Right lobe of liver (tissue), 6 donors: ENCODE measurements around the gene PTPN13. TPM values are rescaled to one million over a fixed set of nuclear protein-coding genes. Genes with fewer than 3 reads are reported as not detected.

Experiments used
- ATAC-seq, 4 donors: fragments of 200-7000 bp; cut with Tn5 transposase; one replicate each; pipeline ENCODE4 v1.9.1; 2020; ENCODE audit warnings: mild to moderate bottlenecking in 4 of 4, moderate library complexity in 4 of 4
- DNase-seq, 3 donors: peaks; one replicate each; pipeline ENCODE4 v3.0.0-alpha.2; 2020
- H3K27ac ChIP-seq, 3 donors: fragments of 200-600 bp; one replicate each; pipeline ENCODE4 v1.8.0; 2022
- H3K27me3 ChIP-seq, 2 donors: fragments of 200-600 bp; one replicate each; pipeline ENCODE4 v1.8.0; 2022
- H3K36me3 ChIP-seq, 4 donors: fragments of 200-600 bp; sonication (generic) in 1 of 4; one replicate each; pipeline versions ENCODE4 v1.5.1 to v1.8.0; 2017 to 2022; ENCODE audit warnings: control low read depth in 1 of 4
- H3K4me1 ChIP-seq, 4 donors: fragments of 200-600 bp; sonication (generic) in 1 of 4; one replicate each; pipeline versions ENCODE4 v1.5.1 to v1.8.0; 2017 to 2022; ENCODE audit warnings: control low read depth in 1 of 4
- H3K4me3 ChIP-seq, 3 donors: fragments of 200-600 bp; one replicate each; pipeline ENCODE4 v1.8.0; 2022
- H3K9me3 ChIP-seq, 4 donors: fragments of 200-600 bp; sonication (generic) in 1 of 4; one replicate each; pipeline versions ENCODE4 v1.5.1 to v1.8.0; 2017 to 2022; ENCODE audit warnings: control low read depth in 1 of 4
- POLR2A ChIP-seq: fragments of 450-650 bp; IDR thresholded peaks from one replicate; pipeline ENCODE4 v1.6.1; 2017; ENCODE audit warnings: antibody characterized with exemption, mild to moderate bottlenecking
- WGBS: methylation state at CpG from one replicate; pipeline ENCODE4 v1.1.6; 2018; ENCODE audit warnings: low coverage, low lambda C conversion rate; ENCODE audit not compliant: insufficient coverage; ENCODE audit errors: missing lambda C conversion rate; 5-methylcytosine and 5-hydroxymethylcytosine counted together
- intact Hi-C, 2 donors: fragments of 100-400 bp; cut with DNase I; formaldehyde crosslinking; loops; one replicate each; pipeline versions ENCODE4 v1.11.2 to v1.14.1; 2022
- total RNA-seq, 6 experiments: library from RNA; depleted of rRNA in 2 of 6; stranded (reverse); fragments of >200 nt in 2 of 6; fragmentation: NEBNext Ultra II Directional in 3 of 6; extraction: Animal tissue kit (Norgen Biotek cat#: 25700) in 3 of 6; gene quantifications; one replicate each; pipeline versions ENCODE4 v1.1.0 to v1.2.4, GENCODE V29; 2016 to 2023
- TF ChIP-seq, protein P1 (sequence below), 4 donors: fragments of 200-600 bp in 3 of 4; fragments of 450-650 bp in 1 of 4; IDR thresholded peaks; one replicate each; pipeline versions ENCODE4 v1.5.1 to v1.8.0; 2016 to 2022; ENCODE audit warnings: antibody characterized with exemption in 4 of 4, mild to moderate bottlenecking in 2 of 4
- donor health status: DM: no; HTN: yes; CAD: no.
- donor health status: DM: no; HTN: no; CAD: no.
- donor health status: DM: no; HTN: no; CAD: no.
- donor health status: DM: no; HTN: yes; CAD: no.
- donor health status: DM: no; HTN: yes; CAD: no.

The PTPN13 gene
- total RNA-seq, 6 experiments from 2014 or later = 0.73 to 2.2 (median 1.0) TPM

DNA sequence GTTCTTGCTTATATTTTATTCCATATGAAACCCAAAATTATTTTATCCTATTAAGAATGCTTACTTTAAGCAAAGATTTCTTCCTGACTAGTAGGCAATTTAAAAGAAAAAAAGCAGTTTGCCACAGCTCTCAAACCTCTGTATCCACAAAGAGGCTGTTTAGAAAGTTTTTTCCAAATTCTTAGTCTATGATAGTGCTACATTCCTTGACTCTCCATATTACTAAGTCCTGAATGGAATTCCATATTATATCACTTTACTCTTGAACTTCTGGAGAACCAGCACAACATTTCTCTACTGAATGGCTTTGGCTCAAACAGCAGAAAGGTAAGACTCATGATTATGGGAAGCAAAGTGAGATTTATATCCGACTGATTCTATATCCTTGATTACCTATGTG lies 246.7 kb downstream of the PTPN13 start:
- H3K9me3 ChIP-seq = no peaks in the 10 kb centered on the region

DNA sequence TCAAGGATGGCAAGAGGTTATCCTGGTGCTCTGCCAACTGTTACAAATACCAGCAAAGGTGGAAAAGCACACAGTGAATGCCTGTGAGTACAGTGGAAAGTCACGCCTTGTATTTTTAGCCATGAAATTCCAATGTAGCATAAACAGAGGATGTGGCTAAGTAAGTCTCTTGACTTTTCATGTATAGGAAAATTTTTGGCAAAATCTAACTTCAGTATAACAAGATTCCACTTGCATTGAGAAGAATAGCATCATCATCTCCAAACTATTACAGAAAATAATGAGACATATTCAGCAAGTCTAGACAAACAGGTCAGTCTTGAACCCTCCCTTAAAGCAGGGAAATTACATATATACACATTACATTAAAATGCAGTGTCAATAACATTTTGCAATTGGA lies 247.2 kb downstream of the PTPN13 start:
- Histone ChIP-seq H3K36me3 (no peaks in the 10 kb centered on the region), H3K4me1 (no peaks in the 10 kb centered on the region), H3K4me3 (no peak overlapping the region), H3K27ac (no peak overlapping the region), H3K9me3 (no peaks in the 10 kb centered on the region), H3K27me3 (no peaks in the 10 kb centered on the region)
- intact Hi-C loops = no loop called here
- DNase-seq (no peak), ATAC-seq (no peak)
- TF ChIP-seq, protein P1, sequence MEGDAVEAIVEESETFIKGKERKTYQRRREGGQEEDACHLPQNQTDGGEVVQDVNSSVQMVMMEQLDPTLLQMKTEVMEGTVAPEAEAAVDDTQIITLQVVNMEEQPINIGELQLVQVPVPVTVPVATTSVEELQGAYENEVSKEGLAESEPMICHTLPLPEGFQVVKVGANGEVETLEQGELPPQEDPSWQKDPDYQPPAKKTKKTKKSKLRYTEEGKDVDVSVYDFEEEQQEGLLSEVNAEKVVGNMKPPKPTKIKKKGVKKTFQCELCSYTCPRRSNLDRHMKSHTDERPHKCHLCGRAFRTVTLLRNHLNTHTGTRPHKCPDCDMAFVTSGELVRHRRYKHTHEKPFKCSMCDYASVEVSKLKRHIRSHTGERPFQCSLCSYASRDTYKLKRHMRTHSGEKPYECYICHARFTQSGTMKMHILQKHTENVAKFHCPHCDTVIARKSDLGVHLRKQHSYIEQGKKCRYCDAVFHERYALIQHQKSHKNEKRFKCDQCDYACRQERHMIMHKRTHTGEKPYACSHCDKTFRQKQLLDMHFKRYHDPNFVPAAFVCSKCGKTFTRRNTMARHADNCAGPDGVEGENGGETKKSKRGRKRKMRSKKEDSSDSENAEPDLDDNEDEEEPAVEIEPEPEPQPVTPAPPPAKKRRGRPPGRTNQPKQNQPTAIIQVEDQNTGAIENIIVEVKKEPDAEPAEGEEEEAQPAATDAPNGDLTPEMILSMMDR (IDR thresholded peaks at IDR 0.05) = no peak
- TF ChIP-seq POLR2A = no peak
- 100% methylated on average over 1 of the region's 1 CpG for WGBS

More for the DNA sequence above, 246.7 kb downstream of the PTPN13 start:
- intact Hi-C loops = no loop called here
- Histone ChIP-seq H3K4me3 (no peak overlapping the region), H3K36me3 (no peaks in the 10 kb centered on the region), H3K27me3 (no peaks in the 10 kb centered on the region), H3K4me1 (no peaks in the 10 kb centered on the region), H3K27ac (no peak overlapping the region)
- no peak for DNase-seq
- TF ChIP-seq, protein P1 (IDR thresholded peaks at IDR 0.05) = no peak
- no peak for TF ChIP-seq POLR2A
- no peak for ATAC-seq
- WGBS = 60% methylated on average over 1 of the region's 1 CpG

DNA sequence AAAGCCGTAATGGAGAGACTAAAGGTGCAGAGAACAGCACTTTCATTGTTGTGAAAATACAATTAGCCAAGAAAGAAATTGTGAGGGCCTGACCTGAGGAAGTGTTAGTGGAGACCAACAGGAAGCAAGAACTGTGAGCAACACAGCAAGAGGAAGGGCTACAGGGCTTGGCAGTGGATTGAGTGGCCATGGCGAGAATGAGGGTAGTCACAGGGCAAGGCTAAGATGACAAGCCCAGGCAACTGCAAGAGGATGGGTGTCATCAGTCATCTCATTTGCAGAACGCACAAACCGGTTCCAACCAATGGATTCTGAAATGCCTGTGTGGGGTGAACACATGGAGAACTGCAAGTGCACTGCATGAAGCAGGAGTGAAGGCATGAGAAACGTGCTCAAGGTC lies 251.5 kb downstream of the PTPN13 start:
- Histone ChIP-seq H3K27ac (no peak overlapping the region), H3K4me1 (no peaks in the 10 kb centered on the region), H3K4me3 (no peak overlapping the region), H3K27me3 (no peaks in the 10 kb centered on the region), H3K9me3 (no peaks in the 10 kb centered on the region), H3K36me3 (no peaks in the 10 kb centered on the region)
- no peak for DNase-seq
- WGBS = 74% methylated on average over 5 of the region's 5 CpGs
- intact Hi-C loops = no loop called here
- ATAC-seq = peak; percentile 63 to 83 (median 76)
- no peak for TF ChIP-seq POLR2A
- TF ChIP-seq, protein P1 (IDR thresholded peaks at IDR 0.05) = no peak

DNA sequence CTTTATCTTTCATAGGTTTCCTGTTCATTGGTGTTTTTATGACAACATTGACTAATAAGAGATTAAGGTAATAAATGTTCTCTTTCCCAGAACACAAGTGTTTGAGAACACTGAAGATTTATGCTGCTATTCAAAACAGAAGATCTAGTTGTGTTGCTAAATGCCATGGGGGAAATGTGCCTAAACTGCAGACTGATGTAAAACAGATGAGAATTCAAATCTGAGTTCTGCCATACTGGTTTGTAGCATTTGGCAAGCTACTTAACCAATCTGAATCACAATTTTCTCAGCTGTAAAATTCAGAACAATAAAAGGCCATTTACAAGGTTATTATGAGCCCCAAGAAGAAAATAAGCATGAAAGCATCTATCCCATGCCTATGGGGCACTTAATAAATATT lies 252.8 kb downstream of the PTPN13 start:
- DNase-seq (no peak), ATAC-seq (no peak)
- TF ChIP-seq, protein P1 (IDR thresholded peaks at IDR 0.05) = no peak
- TF ChIP-seq POLR2A = no peak
- intact Hi-C loops = no loop called here
- H3K36me3 ChIP-seq = no peaks in the 10 kb centered on the region
- H3K4me1 ChIP-seq = no peaks in the 10 kb centered on the region
- no peaks in the 10 kb centered on the region for H3K27me3 ChIP-seq
- H3K4me3 ChIP-seq = no peak overlapping the region
- no peaks in the 10 kb centered on the region for H3K9me3 ChIP-seq
- H3K27ac ChIP-seq = no peak overlapping the region

DNA sequence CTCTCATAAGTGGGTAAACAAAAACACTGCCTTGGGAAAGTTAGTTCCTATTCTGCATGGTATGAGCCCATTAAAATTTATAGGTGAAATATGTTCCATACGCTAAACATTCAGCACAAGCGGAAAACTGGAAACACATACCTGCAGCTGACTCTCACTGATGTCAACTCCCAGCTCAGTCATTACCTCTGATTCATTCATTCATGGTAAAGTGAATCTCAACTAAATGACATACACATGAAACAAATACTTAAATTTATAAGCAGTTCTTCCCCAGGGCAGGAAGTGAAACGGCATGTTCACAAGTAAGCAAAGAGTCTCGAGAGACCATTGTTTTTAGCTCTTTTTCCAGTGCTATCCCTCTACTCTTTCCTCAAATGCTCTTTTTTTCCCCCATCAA lies 253.5 kb downstream of the PTPN13 start:
- no peak for ATAC-seq
- no peak overlapping the region for H3K27ac ChIP-seq
- TF ChIP-seq, protein P1 (IDR thresholded peaks at IDR 0.05) = no peak
- TF ChIP-seq POLR2A = no peak
- intact Hi-C loops = no loop called here
- H3K36me3 ChIP-seq = no peaks in the 10 kb centered on the region
- 82% methylated on average over 4 of the region's 4 CpGs for WGBS
- no peak for DNase-seq
- no peaks in the 10 kb centered on the region for H3K27me3 ChIP-seq
- no peaks in the 10 kb centered on the region for H3K4me1 ChIP-seq
- no peak overlapping the region for H3K4me3 ChIP-seq
- no peaks in the 10 kb centered on the region for H3K9me3 ChIP-seq
